ENCODE measurements around the gene TMEM115.

DNA sequence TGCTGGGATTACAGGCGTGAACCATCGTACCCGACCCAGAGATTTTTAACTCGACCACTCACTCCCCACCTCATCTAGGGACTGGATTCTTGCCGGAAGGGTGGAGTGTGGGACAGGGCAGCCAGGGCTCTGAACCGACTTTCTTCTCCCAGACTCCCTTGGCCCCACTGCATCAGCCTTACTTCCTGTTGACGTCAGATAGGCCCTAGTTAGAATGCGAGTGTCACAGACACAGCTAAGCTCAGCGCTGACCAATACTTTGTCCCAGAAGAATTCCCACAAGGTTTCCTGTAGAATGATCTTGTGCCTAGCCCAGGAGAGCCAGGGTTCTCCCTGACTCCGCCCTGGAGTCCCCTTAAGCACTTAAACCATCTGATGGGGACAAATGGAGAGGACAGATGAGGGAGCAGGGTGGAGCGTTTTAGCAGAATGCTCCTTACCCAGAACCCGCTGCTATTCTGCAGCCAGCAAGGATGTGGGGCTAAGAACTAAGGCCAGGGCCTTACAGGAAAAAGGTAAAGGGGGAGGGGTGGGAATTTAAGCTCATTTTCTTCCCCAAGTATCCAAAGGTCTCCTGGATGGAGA is 25.5 kb downstream of the TMEM115 start:
- TF ChIP-seq, protein P1, sequence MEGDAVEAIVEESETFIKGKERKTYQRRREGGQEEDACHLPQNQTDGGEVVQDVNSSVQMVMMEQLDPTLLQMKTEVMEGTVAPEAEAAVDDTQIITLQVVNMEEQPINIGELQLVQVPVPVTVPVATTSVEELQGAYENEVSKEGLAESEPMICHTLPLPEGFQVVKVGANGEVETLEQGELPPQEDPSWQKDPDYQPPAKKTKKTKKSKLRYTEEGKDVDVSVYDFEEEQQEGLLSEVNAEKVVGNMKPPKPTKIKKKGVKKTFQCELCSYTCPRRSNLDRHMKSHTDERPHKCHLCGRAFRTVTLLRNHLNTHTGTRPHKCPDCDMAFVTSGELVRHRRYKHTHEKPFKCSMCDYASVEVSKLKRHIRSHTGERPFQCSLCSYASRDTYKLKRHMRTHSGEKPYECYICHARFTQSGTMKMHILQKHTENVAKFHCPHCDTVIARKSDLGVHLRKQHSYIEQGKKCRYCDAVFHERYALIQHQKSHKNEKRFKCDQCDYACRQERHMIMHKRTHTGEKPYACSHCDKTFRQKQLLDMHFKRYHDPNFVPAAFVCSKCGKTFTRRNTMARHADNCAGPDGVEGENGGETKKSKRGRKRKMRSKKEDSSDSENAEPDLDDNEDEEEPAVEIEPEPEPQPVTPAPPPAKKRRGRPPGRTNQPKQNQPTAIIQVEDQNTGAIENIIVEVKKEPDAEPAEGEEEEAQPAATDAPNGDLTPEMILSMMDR (conservative IDR thresholded peaks at IDR 0.05; ENCODE audit: low read depth, low read length): no peak
- no peak for TF ChIP-seq EZH2 (IDR thresholded peaks at IDR 0.05; ENCODE audit: borderline replicate concordance, low read depth, low read length, poor library complexity, severe bottlenecking)
